Measurements from ENCODE around the gene OR10A6.

The OR10A6 gene, protein sequence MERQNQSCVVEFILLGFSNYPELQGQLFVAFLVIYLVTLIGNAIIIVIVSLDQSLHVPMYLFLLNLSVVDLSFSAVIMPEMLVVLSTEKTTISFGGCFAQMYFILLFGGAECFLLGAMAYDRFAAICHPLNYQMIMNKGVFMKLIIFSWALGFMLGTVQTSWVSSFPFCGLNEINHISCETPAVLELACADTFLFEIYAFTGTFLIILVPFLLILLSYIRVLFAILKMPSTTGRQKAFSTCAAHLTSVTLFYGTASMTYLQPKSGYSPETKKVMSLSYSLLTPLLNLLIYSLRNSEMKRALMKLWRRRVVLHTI

DNA sequence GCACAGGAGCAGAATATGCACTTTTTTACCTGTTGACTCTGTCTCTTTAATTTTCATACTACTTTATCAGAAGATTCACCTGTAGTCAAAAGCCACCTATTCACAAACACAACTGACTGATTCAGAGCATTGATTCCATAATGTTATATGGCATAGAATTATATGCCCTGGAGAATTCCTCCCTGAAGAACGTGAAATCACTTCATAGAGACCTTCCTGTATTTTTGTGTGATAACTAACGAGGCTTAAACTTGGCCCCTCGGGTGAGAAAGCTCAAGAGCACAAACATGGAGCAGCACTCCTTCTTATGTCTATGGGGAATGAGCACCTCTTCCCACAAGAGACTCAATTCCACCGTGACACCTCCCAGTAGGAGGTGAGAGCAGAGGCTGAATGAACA, at the start of gene OR10A6:
OR10A6 (minus strand) TSS at position 101 of the 400 bp plus-strand sequence. CDS start 2,606 bp downstream, outside the sequence.
- no peak for FAIRE-seq
- DNase-seq (ENCODE audit: insufficient read length, low spot score), result no peak

DNA sequence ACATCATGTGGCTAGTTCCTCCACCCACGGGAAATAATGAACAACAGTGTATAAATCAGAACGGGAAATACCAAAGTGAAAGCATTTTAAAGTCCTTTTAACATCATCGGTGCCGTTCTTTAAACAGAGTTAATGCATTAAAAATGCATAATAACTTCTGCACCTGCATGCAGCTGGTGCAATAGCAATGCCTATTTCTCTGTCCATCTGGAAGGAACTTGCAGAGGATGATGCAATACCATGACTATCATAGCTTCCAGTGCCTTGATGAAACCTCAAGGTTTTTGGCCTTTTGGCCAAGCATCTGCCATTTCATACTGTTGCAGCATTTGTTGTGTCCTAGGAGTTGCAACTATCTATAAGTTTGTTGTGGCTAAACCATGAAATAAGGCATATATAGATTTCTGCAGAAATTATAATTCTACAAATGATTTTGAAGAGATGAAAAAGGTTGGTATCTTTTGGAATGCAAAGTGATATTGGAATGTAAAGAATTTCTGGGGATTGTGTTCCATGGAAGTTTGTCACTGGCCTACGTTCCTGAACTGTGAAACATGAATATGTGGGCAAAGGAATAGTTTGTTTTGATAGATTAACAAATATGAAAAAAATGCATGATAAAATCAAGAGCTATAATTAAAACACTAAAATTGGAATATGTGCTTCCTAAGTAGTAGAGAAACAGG, 46.3 kb upstream of the OR10A6 start:
- DNase-seq (ENCODE audit: insufficient read length, low spot score) (no peak), FAIRE-seq (no peak)

DNA sequence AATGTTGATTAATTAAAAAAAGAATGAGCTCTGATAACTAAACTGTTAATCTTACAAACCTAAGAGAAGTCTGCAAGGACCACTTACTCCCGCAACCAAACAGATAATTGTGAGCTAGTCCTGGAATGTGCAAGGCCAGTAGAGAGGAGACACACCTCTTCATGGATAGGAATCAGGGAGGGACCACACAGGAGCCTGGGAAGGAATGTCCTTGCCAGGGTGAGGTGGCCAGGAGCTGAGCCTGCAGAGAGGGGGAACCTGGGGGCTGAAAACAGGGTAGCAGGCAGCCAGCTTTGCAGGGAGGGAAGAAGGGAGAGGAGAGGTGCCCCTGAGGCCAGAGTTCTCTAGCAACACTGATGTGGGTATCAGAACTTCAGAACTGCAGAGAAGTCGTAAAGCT, 43.6 kb upstream of the OR10A6 start:
- DNase-seq (ENCODE audit: insufficient read length, low spot score) (no peak), FAIRE-seq (no peak)

DNA sequence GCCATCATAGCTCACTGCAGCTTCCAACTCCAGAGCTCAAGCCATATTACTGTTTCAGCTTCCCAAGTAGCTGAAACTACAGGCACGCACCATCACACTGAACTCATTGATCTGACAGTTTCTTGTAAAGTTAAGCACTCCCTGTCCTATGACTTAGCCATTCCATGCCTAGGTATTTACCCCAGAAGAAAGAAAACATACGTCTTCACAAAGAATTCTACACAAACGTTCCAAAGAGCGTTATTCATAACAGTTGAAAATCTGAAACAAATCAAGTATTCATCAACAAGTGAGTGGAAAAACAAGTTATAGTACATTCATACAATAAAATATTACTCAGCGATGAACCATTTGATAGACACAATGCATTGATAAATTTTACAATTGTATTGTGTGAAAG, 41.9 kb upstream of the OR10A6 start:
- DNase-seq (ENCODE audit: insufficient read length, low spot score), result no peak
- no peak for FAIRE-seq

DNA sequence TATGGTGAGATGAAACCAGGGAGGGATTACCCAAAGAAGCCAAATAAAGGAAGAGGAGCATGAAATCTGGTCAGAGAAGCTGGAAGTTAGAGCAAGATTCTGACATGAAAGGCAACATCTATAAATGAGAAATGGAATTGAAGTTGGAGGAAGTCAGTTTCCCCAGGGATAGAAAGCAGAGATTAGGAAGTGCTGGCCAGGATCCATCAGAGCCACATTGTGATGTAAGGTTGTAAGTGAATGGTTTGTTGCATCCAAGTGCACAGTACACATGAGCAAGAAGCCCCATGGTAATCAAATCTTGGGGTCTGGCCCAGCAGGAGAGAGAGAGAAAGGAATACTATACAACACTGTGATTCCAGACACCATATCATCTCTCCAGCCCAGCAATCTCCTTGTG, 40.8 kb upstream of the OR10A6 start:
- no peak for FAIRE-seq
- no peak for DNase-seq (ENCODE audit: insufficient read length, low spot score)

DNA sequence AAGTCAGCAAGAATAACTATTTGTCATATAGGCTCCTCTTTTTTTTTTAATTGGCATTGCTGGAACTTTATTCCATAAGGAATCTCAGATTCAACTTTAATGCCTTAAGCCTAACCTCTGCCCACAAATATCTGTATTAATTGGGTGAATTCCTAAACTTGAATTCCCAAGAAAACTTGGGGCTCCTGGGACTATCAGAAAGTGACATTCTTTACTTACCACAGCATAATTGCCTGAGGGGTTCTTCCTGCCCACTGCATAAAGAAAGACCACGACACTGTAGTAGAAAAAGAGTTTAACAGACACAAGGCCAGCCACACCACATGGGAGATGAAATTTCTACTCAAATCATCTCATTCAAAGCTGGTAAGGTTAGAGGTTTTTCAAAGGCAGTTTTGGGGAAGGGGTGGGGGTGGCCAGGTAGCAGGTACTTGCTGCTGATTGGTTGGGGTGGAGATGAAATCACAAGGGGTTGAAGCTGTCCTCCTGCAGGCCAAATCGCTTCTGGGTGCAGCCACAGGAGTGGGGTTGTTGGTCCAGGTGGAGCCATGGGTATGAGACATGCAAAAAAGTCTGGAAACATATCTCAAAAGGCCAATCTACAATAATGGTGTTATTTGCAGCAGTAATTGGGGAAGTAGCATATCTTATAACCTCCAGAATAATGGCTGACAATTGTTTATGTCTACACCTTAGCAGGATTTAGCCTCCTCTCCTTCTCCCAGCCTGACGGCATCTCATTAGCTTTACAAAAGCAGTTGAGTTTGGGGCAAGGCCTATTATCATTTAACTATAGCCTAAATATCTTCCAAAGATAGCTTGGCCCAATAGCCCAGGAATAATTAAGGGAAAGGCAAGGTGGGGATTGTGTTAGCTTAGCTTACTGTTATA, 38.9 kb upstream of the OR10A6 start:
- DNase-seq (ENCODE audit: insufficient read length, low spot score) (no peak), FAIRE-seq (no peak)

DNA sequence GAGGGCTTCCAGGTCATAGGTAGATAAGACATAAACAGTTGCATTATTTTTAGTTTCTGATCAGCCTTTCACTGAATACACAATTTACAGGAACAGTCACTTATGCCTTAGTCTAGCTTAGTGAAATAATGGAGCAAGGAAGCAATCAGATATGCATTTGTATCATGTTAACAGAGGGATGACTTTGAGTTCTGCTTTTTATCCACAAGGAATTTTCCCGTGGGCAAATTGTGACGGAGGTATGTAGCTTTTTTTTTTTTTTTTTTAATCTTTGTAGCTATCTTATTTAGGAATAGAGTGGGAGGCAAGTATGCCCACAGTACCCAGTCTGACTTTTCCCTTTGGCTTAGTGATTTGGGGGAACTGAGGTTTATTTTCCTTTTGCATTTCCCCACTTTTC, 37.6 kb upstream of the OR10A6 start:
- no peak for FAIRE-seq
- DNase-seq (ENCODE audit: insufficient read length, low spot score), result no peak

DNA sequence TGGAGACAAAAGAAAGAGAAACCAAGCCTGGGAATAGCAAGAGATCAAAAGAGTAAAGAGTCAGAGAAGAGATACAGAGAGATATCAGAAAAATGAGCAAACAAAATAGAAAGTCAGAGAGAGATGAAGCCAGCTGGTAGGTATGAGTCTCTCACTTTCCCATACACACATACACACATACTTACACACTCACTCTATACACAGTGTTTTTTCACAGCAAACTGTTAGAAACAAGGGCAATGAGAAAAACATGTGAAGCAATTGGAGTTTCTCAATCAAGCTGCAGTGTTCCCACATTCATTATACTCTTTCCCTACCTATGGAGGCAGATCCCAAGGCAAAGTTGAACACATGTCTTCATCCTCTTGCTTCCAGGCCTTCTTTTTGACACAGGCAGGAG, 36.8 kb upstream of the OR10A6 start:
- FAIRE-seq, result no peak
- no peak for DNase-seq (ENCODE audit: insufficient read length, low spot score)

DNA sequence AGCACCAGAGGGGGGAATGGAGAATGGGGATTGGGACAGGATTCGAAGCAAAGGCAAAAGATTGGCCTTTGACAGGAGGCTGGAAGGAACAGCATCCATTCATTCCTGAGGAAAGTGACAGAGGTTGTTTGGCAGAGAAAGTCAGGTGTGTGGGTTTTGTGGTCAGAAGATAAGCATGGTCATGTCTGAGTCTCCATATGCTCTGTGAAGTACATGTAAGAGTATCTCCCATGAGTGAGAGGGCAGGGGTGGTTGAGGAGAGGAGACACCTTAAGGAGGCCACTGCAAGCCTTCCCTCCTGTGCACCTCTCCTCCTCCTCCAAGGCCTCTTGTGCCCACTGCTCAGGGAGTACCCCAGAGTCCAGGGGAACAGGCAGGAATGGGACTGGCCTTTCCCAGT, 36.0 kb upstream of the OR10A6 start:
- DNase-seq (ENCODE audit: insufficient read length, low spot score) (no peak), FAIRE-seq (no peak)

DNA sequence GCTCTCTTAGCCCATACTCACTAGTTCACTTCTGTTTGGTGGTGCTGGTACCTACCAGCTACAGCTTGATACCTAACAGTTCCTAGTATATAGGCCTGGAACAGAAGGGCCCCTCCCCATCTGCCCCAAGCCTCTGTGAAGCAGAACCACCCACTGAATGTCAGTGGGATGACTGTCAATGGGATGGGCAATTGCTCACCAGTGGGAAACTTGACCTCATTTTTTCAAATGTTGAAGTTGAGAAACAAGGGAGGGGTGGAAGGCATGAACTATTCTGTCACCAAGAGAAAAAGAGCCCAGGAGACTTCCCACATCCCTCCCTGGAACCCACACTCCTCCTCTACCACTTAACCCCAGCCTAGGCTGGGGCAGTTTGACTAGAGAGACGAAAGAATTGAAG, 34.3 kb upstream of the OR10A6 start, which contains the start of gene NLRP10:
NLRP10 (minus strand) TSS at position 62 of the 400 bp plus-strand sequence. CDS start 1,952 bp downstream, outside the sequence.
- FAIRE-seq, result no peak

DNA sequence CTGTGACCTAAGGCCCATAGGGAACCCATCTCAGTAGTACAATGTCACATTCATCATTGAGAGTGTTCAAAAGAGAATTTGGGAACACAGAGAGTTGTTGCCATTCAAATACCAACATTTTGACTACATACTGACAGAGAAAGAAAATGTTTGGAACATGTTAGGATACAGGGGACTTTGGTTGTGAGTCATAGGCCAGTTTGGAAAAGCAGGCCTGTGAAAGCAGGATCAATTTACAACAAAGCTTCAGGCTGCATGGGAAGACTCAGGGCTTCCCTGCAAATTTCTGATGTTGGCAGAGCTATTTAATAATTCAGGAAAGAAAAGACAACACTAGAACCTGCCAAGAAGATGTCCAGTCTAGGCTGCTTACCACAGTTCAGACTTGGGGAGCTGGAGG, 33.8 kb upstream of the OR10A6 start:
- FAIRE-seq (no peak), DNase-seq (ENCODE audit: insufficient read length, low spot score) (no peak)

More for the DNA sequence above, 34.3 kb upstream of the OR10A6 start, which contains the start of gene NLRP10:
- no peak for DNase-seq (ENCODE audit: insufficient read length, low spot score)

DNA sequence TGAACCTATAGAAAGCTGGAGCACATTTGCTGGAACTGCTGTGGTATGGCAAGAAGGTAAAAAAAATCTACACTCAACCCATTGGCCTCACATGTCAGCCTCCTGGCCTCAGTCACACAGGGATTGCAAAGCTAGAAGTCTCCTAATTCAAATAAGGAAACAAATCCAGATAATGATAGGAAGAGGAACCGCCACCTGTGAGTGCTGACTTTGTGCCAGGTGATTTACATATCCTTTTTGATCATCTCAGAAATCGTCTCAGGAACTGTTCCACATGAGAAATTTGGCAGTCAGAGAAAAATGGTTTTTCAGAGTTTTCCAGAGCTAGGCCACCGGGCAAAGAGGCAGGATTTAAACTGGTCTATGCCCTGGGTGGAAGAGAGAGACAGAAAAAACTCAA, 33.2 kb upstream of the OR10A6 start:
- DNase-seq (ENCODE audit: insufficient read length, low spot score), result no peak
- FAIRE-seq, result no peak

DNA sequence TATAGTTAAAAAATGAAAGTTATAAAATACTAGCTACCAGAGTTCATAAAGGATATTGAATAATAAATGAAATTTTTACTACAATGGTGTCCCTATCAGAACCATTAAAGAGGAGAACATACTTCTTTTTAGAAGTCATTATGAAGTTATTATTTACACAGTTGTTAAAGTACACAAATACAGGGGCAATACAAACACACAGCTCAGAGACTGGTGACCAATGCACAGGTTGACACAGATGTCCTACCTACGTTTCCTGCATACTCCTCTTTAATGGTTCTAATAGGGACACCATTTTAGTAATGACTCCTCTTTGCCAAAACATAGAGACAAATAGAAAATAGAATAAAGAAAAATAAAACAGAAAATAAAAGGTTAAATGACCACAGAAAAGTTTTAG, 24.1 kb upstream of the OR10A6 start:
- no peak for FAIRE-seq
- DNase-seq (ENCODE audit: insufficient read length, low spot score), result no peak

DNA sequence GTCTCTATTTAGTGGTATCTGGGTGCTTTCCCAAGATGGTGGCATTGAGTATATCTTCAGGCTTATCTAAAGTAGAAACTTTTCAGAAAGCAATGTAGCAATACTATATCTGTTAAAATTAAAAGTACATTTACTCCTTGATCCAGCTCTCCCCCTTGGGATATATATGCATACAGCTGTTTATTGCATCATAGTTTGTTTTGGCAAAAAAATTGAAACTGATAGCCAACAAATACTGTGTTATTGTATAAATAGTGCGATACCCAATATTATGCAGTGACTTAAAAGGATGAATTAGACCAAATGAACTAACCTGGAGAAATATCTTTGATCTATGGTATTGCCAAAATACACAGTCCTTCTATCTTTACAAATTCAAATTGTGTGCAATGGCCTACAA, 18.9 kb upstream of the OR10A6 start:
- DNase-seq (ENCODE audit: insufficient read length, low spot score) (no peak), FAIRE-seq (no peak)

DNA sequence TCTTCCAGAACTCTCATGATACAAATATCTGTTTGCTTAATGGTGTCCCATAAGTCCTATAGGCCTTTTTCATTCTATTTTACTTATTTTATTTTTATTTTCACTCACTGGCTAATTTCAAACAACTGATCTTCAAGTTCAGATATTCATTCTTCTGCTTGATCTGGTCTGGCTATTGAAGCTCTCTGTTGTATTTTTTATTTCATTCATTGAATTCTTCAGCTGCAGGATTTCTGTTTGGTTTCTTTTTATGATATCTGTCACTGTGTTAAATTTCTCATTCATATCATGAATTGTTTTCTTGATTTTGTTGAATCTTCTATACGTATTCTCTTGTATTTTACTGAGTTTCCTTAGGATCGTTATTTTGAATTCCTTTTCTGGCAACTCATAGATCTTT, 13.1 kb upstream of the OR10A6 start:
- DNase-seq (ENCODE audit: insufficient read length, low spot score), result no peak
- FAIRE-seq, result no peak

DNA sequence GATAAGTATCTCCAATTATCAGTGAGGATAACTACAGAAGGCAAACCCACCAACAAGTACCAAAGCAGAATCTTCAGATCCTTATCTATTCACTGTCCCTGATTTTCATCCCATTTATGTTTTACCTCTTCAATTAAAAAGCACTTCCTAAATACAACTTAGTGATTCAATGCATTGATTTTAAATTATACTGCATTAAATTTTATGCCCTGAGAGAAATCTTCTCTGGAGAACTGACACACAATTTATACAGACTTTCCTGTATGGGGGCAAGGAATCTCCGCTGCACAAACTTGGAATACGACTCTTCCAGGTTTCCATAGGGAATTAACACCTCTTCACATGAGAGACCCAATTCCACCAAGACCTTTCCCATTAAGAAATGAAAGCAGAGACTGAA, 10.5 kb upstream of the OR10A6 start, which contains the start of gene OR10A3:
OR10A3 (minus strand) TSS at position 101 of the 400 bp plus-strand sequence. CDS start 2,188 bp downstream, outside the sequence.
- DNase-seq (ENCODE audit: insufficient read length, low spot score), result no peak
- no peak for FAIRE-seq

DNA sequence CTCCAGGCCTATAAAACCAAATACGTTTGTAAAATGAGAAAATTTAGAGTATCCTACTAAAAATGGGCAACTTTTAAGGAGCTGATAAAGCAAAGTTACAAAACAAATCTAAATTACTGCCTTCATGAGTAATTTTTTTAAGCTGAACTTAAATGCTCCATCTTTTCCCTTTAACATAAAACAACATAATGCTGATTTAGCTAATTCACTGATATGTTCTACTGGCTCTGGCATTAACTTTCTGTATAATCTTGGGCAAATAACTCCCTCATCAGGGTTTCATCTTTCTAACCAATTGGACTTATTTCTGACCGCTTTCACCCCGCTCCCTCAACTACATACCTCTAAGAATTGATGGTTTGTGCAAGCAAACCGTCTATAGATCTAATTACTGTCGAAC, 10.1 kb upstream of the OR10A6 start:
- FAIRE-seq, result no peak
- no peak for DNase-seq (ENCODE audit: insufficient read length, low spot score)

DNA sequence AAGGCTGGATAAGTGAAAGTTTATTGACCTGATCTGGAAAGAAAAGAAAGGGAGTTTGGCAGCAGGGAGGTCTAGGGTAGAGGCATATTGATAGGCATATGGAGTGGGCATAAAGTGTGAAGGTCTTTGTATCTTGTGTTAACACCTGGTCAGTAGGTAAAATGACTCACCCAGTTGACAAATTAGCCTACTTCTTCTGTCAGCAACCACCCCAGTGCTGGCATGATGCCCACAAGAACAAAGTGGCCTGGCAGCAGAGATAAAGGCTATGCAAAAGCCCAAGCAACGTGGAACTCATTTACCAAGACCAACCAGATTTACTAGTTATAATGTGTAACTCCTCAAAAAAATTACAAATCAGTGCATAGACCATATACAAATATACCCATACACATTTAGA, 5.5 kb upstream of the OR10A6 start:
- DNase-seq (ENCODE audit: insufficient read length, low spot score) (no peak), FAIRE-seq (no peak)

DNA sequence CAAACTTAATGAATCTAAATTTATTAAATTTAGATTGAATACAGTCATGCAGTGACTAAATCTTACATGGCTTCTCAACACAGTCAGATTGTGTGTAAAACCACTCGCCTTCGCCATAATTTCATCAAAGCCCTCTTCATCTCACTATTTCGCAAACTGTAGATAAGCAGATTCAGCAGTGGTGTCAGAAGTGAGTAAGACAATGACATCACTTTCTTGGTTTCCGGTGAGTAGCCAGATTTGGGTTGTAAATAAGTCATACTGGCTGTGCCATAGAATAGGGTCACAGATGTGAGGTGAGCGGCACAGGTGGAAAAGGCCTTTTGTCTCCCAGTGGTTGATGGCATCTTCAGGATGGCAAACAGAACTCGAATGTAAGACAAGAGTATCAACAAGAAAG, 3.4 kb downstream of the OR10A6 start:
- FAIRE-seq, result no peak
- DNase-seq (ENCODE audit: insufficient read length, low spot score), result no peak

DNA sequence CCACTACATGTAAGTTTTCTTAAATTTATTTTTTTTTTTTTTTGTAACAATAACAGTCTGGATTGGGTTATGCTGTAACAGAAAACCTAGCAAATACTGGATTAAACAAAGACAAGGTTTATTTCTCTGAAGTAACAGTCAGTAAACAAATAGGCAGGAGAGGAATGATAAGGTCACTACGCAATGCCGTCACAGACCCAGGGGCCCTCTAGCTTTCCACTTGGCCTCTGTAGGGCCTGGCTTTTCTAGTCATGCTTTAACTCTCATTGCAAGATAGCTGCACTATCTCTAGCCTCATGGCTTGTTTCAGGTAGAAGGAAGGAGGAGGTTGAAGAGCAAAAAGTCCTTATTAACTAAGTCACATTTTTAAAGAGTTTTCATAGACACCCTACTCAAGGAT, 6.5 kb downstream of the OR10A6 start:
- FAIRE-seq (no peak), DNase-seq (ENCODE audit: insufficient read length, low spot score) (no peak)

DNA sequence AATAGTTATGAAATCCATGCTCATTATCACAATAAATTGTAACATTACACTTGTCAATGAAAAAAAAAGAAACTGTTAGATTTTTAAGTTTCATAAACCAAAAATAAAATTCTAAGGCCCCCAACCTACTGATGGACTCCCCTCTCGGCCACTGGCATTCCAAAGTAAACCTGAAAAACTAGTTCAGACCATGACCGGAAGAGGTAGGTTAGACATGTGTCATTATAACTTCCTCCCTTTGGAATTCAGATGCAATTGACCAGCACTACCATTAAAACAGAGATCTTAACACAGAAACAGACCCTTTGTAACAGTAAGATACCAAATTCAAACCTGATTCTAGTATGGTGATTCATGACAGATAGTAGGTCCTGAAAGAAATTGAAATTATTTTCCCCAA, 12.9 kb downstream of the OR10A6 start:
- no peak for DNase-seq (ENCODE audit: insufficient read length, low spot score)
- no peak for FAIRE-seq

All from GM19239 (cell line).